Choroid plexus epithelial cell (primary cell): ENCODE data around the gene ITGA1.

ENCODE experiments used
- DNase-seq: peaks from one replicate; pipeline ENCODE4 v3.0.0-alpha.2; 2010; ENCODE audit warnings: low read depth
- H3K4me3 ChIP-seq: 2 replicates; pipeline ENCODE4 v1.5.1; 2011; ENCODE audit warnings: low read depth, mild to moderate bottlenecking, control low read depth, low read length, moderate library complexity
- TF ChIP-seq, protein P1 (sequence below): conservative IDR thresholded peaks from 2 replicates; pipeline ENCODE4 v1.5.1; 2011; ENCODE audit warnings: low read depth, mild to moderate bottlenecking, control low read depth, inconsistent platforms, low read length, moderate library complexity

Gene ITGA1

DNA sequence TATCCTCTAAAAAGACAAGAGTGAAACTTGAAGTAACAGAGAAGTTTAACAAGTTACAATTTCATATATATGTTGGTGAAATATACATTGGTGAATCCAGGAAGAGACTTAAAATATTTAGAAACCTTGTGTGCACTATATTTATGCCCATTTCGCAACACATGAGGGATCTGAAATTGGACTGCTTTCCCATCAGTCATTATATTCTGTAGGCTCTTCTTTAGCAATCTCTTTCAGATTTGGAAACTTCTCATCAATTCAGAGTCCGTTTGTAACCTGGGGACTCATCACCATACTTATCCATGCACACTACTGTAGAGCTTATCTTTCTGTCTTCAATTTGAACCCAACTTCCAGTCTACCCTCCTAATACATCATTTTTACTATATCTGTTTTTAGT is 2.1 kb downstream of the ITGA1 start:
- H3K4me3 ChIP-seq, result peak overlapping the region; percentile 78
- TF ChIP-seq, protein P1, sequence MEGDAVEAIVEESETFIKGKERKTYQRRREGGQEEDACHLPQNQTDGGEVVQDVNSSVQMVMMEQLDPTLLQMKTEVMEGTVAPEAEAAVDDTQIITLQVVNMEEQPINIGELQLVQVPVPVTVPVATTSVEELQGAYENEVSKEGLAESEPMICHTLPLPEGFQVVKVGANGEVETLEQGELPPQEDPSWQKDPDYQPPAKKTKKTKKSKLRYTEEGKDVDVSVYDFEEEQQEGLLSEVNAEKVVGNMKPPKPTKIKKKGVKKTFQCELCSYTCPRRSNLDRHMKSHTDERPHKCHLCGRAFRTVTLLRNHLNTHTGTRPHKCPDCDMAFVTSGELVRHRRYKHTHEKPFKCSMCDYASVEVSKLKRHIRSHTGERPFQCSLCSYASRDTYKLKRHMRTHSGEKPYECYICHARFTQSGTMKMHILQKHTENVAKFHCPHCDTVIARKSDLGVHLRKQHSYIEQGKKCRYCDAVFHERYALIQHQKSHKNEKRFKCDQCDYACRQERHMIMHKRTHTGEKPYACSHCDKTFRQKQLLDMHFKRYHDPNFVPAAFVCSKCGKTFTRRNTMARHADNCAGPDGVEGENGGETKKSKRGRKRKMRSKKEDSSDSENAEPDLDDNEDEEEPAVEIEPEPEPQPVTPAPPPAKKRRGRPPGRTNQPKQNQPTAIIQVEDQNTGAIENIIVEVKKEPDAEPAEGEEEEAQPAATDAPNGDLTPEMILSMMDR, result no peak
- DNase-seq, result no peak

DNA sequence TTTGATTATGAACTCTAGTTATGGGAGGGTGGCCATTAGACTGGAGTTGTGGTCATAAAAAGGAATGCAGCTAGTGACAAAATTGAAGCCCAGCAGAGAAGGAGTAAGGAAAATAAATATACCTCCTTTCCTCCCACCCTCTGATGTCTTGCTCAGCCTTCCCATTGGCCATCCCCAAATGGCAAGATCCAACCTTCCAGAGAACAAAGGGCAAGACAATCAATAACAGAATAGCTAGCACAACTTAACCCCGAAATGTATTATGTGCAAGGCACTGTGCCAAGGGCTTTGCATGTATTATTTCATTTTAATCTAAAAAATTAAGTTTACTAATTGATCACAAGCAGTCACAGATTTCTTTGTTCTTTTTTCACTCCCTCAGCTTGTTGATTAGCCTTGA is 3.6 kb downstream of the ITGA1 start:
- no peak for DNase-seq

DNA sequence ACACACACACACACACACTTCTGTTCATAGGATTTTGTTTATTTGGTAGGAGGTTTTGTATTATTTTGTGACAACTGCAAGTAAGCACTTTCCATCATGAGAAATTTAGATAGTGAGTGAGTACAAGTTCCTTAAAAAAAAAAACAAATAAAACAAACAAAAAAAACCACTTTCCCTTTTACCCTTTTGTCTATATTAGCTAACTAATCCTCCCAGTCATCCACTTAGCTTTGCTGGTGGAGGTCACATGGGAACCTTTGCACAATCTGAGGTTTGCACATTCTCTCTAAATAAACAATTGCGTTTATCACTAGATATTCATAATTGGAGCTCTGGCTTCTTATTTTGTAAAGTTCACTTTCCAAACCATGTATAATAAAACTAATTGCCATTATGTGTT is 6.8 kb downstream of the ITGA1 start:
- TF ChIP-seq, protein P1, result no peak
- peak; percentile 83 for DNase-seq
- no peak overlapping the region for H3K4me3 ChIP-seq

More for the DNA sequence above, 3.6 kb downstream of the ITGA1 start:
- no peak overlapping the region for H3K4me3 ChIP-seq
- TF ChIP-seq, protein P1, result no peak

DNA sequence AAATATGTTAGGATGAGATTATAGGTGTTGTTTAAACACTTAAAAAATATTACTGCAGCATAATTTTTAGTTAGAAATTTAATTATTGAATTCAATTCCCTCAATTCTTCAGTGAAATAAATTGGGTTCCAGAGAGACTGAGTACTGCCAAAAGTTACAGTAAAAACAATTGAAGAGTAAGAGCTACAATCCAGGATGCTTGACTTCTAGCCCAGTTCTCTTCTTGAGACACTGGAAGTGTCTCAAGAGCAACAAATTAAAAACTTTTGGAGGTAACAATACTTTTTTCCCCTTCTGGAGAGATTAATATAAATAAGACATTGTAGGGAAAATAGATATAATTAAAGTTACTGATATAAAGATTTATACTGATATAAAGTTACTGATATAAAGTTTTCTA is 8.3 kb downstream of the ITGA1 start:
- TF ChIP-seq, protein P1, result no peak
- no peak overlapping the region for H3K4me3 ChIP-seq

DNA sequence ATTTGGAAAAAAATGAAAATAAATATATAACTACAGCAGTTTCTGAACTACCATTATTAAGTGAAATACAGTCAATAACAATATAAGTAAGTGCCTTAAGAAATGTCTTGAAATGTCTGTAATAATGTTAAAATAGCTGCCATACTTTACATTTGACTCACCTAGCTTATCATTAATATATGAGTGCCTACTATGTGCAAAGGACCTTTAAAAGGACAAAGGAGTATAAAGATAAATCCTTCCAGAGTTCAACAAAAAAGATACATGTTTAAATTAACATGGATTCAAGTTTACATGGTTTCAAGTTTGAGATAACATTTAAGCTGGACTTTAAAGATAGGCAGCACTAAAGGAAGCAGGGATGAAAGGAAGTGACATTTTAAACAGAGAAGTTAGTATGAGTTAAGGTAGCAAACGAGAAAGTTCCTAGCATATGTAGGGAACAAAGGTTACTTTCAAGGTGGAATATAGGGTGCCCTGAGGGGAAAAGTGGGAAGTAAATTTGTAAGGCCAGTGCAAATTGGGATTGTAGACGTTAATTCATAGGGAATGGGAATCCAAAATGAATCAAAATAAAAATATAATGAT is 8.9 kb downstream of the ITGA1 start:
- TF ChIP-seq, protein P1, result no peak
- no peak overlapping the region for H3K4me3 ChIP-seq
- DNase-seq, result no peak

More for the DNA sequence above, 8.3 kb downstream of the ITGA1 start:
- no peak for DNase-seq

DNA sequence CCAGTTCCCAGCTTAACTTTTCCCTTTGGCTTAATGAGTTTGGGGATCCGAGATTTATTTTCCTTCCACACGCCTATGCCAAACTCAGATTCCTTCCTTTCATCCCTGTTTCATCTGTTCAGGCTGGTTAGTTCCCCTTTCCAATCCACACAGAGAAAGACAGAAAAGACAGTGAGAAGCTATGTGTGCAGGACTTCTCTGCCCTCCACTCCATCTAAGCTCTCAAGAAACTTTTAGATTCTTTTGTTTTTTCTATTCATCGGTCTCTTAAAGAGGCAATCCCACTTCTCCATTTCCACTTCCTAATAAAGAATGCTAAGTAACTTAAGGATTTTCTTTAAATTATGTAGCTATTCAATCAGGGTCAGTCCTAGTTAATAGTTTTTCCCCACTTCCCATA is 11.2 kb downstream of the ITGA1 start:
- no peak for DNase-seq
- TF ChIP-seq, protein P1, result no peak
- peak overlapping the region; percentile 75 for H3K4me3 ChIP-seq

DNA sequence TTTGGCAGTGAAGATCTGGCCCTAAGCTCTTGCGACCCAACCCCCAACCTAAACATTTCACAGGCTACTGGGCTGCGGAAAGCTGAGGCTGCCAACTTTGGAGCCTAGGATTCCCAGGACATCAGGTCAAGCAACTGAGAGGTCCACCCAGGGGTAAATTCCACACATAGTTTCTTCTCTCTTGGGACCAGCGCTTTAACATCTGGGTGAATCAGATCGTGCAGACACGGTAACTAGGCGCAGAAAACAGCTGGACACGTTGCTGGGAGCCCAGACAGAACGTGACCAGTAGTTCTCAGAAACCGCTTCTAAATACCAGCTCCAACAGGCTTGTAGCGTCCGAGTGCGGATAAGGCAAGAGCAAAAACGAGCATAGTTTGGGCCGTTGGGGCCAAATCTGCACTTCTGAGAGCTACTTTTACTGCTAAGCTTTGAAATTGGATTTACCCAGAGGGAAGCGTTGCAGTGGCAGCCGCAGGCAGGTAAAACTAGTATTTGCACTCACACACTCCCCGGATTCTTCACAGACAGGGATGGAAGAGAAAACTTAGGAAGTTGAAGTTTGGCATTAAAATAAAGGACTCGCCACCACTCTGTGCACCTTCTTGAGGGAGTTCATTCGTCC is 11.8 kb downstream of the ITGA1 start:
- DNase-seq, result peak; percentile 98
- H3K4me3 ChIP-seq, result peak overlapping the region; percentile 75
- TF ChIP-seq, protein P1, result no peak
